ENCODE results near the gene GPD2.

DNA sequence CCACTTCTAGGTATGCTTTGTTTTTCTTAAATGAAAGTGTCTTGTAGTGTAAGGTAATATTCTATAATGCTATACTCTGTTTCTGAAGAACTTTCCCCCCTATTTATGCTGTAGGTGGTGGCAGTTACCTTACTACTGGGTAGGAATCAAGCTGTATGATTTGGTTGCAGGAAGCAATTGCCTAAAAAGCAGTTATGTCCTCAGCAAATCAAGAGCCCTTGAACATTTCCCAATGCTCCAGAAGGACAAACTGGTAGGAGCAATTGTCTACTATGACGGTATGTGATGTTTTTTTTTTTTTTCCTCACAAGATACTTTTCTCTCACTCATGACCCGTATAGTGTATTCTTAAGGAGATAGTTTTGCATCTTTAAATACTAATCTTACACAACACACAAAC, 77.0 kb downstream of the GPD2 start:
- TF ChIP-seq ZNF274 (IDR thresholded peaks at IDR 0.05; ENCODE audit: low read depth, low read length) (no peak), YY1 (IDR thresholded peaks at IDR 0.05; ENCODE audit: insufficient read depth, insufficient read length) (no peak)

Measured in NT2/D1 (cell line).